OCI-LY3 (cell line): ENCODE results near the gene SLC26A1.
A peak's percentile ranks its signal among the peaks of the same experiment; 100 is the strongest.

Experiments used
- H2AFZ ChIP-seq: fragments of 200-600, 300-600 bp; shearing (Covaris generic); 2 replicates; pipeline ENCODE4 v1.6.0; 2014; ENCODE audit warnings: antibody characterized with exemption, low read depth, low read length
- H3K27ac ChIP-seq: fragments of 200-600, 300-600 bp; sonication (generic); 2 replicates; pipeline ENCODE4 v1.5.1; 2014; ENCODE audit warnings: mild to moderate bottlenecking, low read length, moderate library complexity, mixed read lengths
- H3K27me3 ChIP-seq: fragments of 200-600, 300-600 bp; sonication (generic); 2 replicates; pipeline ENCODE4 v1.6.1; 2014; ENCODE audit warnings: low read depth, low read length, mixed read lengths
- H3K36me3 ChIP-seq: fragments of 200-600, 300-600 bp; sonication (generic); replicated peaks from 2 replicates; pipeline ENCODE3; 2014; ENCODE audit warnings: low read depth, low read length, mixed read lengths
- H3K4me1 ChIP-seq: fragments of 300-600, 200-600 bp; sonication (generic); 2 replicates; pipeline ENCODE4 v1.6.1; 2014; ENCODE audit warnings: low read length, mixed read lengths
- H3K4me2 ChIP-seq: fragments of 200-600, 300-600 bp; sonication (generic); 2 replicates; pipeline ENCODE4 v1.6.1; 2014; ENCODE audit warnings: low read length, mixed read lengths
- H3K4me3 ChIP-seq: fragments of 300-600, 200-600 bp; sonication (generic); 2 replicates; pipeline ENCODE4 v1.5.1; 2014; ENCODE audit warnings: antibody characterized with exemption, mild to moderate bottlenecking, low read length, moderate library complexity
- H3K79me2 ChIP-seq: fragments of 300-600, 200-600 bp; shearing (Covaris generic); 2 replicates; pipeline ENCODE4 v1.6.1; 2014; ENCODE audit warnings: mild to moderate bottlenecking, low read length, mixed read lengths
- H3K9ac ChIP-seq: fragments of 300-600, 200-600 bp; shearing (Covaris generic); 2 replicates; pipeline ENCODE4 v1.6.0; 2014; ENCODE audit warnings: mild to moderate bottlenecking, low read length, moderate library complexity
- H3K9me3 ChIP-seq: fragments of 200-600, 300-600 bp; shearing (Covaris generic); 2 replicates; pipeline ENCODE4 v1.6.1; 2014; ENCODE audit warnings: low read length, mixed read lengths; ENCODE audit not compliant: insufficient read depth
- H4K20me1 ChIP-seq: fragments of 200-600, 300-600 bp; sonication (generic); 2 replicates; pipeline ENCODE4 v1.6.1; 2016; ENCODE audit warnings: low read length, mixed read lengths; ENCODE audit not compliant: insufficient read depth
- CTCF ChIP-seq: fragments of 200-600, 300-600 bp; sonication (generic); IDR thresholded peaks from 2 replicates; pipeline ENCODE4 v1.5.1; 2014; ENCODE audit warnings: antibody characterized with exemption, low read length, low read depth
- EZH2phosphoT487 ChIP-seq: fragments of 200-600 bp; shearing (Covaris generic); IDR thresholded peaks from 2 replicates; pipeline ENCODE4 v1.6.1; 2018; ENCODE audit warnings: antibody characterized with exemption, mixed run types, low read depth

Gene SLC26A1

GRCh38 chr4:988726-989721, 4.2 kb downstream of the SLC26A1 start:
- TF ChIP-seq EZH2phosphoT487, result no peak
- TF ChIP-seq CTCF, result no peak
- H3K4me1 ChIP-seq, result peaks cover 35% of the 10 kb centered on the region
- no peaks in the 10 kb centered on the region for H3K79me2 ChIP-seq
- no peak overlapping the region for H2AFZ ChIP-seq
- no peaks in the 10 kb centered on the region for H3K36me3 ChIP-seq
- H4K20me1 ChIP-seq, result no peaks in the 10 kb centered on the region
- no peak overlapping the region for H3K4me2 ChIP-seq
- no peak overlapping the region for H3K27ac ChIP-seq
- no peaks in the 10 kb centered on the region for H3K9me3 ChIP-seq
- H3K9ac ChIP-seq, result no peak overlapping the region
- H3K4me3 ChIP-seq, result no peak overlapping the region
- no peaks in the 10 kb centered on the region for H3K27me3 ChIP-seq

DNA sequence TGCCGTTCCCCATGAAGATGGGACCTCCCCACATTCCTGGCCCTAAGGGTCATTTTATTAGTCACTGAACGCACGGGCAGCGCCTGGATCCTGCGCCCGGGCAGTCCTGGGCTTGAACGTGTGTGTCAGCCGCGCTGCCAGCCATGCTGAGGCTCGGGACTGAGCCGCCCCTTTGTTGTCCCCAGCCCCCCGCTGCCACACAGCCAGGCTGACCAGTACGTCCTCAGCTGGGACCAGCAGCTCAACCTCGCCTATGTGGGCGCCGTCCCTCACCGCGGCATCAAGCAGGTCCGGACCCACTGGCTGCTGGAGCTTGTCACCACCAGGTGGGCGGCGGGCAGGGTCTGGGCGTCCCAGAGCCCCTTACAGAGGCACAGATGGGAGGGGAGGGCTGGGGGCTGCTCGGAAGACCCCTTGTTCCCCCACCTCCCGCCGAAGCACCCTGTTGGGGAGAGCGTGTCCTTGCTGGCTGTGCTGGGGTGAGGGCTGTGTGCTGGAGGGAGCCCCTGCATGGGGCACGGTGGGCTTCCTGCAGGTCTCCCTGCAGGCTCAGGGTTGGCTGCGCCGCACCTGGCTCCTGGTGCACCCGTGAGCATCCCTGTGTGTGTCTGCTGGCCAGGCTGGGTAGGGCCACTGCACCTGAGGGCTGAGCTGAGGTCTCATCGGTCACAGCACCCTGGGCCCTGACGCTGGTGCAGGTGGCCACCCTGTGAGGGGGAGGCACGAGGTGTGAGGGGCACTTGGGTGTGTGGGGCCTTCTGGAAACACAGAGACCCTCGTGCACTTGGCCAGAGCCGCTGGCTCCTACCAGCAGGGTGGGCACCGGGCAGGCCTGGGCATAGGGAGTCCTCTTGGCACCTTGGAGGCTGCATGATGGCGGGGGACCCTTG, 5.3 kb downstream of the SLC26A1 start:
- Histone ChIP-seq H3K9me3 (no peaks in the 10 kb centered on the region), H3K4me1 (peaks cover 31% of the 10 kb centered on the region), H3K36me3 (no peaks in the 10 kb centered on the region), H3K9ac (peak overlapping the region; percentile 80), H3K79me2 (no peaks in the 10 kb centered on the region), H3K4me3 (peak overlapping the region; percentile 90), H3K27me3 (no peaks in the 10 kb centered on the region), H2AFZ (no peak overlapping the region; the same call in 1 of the 2 replicates), H3K27ac (no peak overlapping the region), H4K20me1 (no peaks in the 10 kb centered on the region), H3K4me2 (peak overlapping the region; percentile 93)
- TF ChIP-seq EZH2phosphoT487 (no peak), CTCF (no peak)

DNA sequence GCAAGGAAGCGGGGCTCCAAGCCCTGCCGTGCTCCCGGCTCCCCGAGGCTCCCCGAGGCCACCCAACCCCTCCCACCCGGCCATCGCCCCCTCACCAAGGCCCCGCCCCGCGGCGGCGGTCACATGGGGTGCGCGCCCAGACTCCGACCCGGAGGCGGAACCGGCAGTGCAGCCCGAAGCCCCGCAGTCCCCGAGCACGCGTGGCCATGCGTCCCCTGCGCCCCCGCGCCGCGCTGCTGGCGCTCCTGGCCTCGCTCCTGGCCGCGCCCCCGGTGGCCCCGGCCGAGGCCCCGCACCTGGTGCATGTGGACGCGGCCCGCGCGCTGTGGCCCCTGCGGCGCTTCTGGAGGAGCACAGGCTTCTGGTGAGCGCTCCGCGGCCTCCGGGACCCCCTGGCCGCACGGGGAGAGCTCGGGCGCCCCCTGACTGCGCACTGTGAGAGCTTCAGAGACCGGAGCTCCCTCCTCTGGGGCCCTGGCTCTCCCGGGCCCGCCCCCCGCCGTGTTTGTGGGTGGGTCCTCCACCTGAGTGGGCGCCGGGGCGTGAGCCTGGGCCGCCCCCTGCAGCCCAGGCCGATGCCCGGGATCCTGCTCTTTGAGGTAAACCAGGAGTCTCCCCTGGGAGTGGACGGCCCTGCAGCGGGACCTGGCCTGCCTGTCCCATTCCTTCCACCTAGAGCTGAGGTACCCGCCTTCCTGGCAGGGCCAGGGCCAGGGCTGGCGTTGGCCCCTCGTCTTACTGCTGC, 6.2 kb downstream of the SLC26A1 start, which contains the start of gene IDUA:
Gene IDUA, plus strand, starts transcription at position 166 of the 745 bp plus-strand sequence. Its CDS starts 41 bp downstream, at position 207.
- no peaks in the 10 kb centered on the region for H3K79me2 ChIP-seq
- no peaks in the 10 kb centered on the region for H3K9me3 ChIP-seq
- peak within 1 kb of the TSS; percentile 80 for H3K9ac ChIP-seq
- H3K27me3 ChIP-seq, result no peaks in the 10 kb centered on the region
- no peaks in the 10 kb centered on the region for H4K20me1 ChIP-seq
- TF ChIP-seq CTCF (peak; percentile 62), EZH2phosphoT487 (no peak)
- peak within 1 kb of the TSS; percentile 91 for H2AFZ ChIP-seq
- H3K4me1 ChIP-seq, result peaks cover 23% of the 10 kb centered on the region
- peak within 1 kb of the TSS; percentile 93 for H3K4me2 ChIP-seq
- H3K4me3 ChIP-seq, result peak within 1 kb of the TSS; percentile 90
- H3K27ac ChIP-seq, result no peak within 1 kb of the TSS
- H3K36me3 ChIP-seq, result no peaks in the 10 kb centered on the region
